HUES64 (cell line): ENCODE measurements around the gene IPMK.

Source experiments
- H3K27ac ChIP-seq: 2 replicates; pipeline ENCODE4 v1.7.0; 2013; ENCODE audit warnings: low read depth, low read length, inconsistent platforms
- H3K27me3 ChIP-seq: 2 replicates; pipeline ENCODE4 v1.6.1; 2013; ENCODE audit warnings: mild to moderate bottlenecking, low read length; ENCODE audit not compliant: insufficient read depth
- H3K36me3 ChIP-seq: 2 replicates; pipeline ENCODE4 v1.6.1; 2013; ENCODE audit warnings: mild to moderate bottlenecking, low read length; ENCODE audit not compliant: insufficient read depth
- H3K4me1 ChIP-seq: 2 replicates; pipeline ENCODE4 v1.6.1; 2013; ENCODE audit warnings: mild to moderate bottlenecking, low read length, moderate library complexity; ENCODE audit not compliant: insufficient read depth
- H3K4me3 ChIP-seq: 2 replicates; pipeline ENCODE4 v1.5.1; 2013; ENCODE audit warnings: mild to moderate bottlenecking, low read length, moderate library complexity
- H3K9ac ChIP-seq: 2 replicates; pipeline ENCODE4 v1.6.1; 2013; ENCODE audit warnings: mild to moderate bottlenecking, low read depth, low read length
- H3K9me3 ChIP-seq: 2 replicates; pipeline ENCODE4 v1.6.1; 2013; ENCODE audit warnings: low read depth, low read length; ENCODE audit not compliant: insufficient read depth
- WGBS: fragments of 150-250, 120-280 bp; methylation state at CpG from one replicate; pipeline ENCODE4 v1.1.7; 2013; ENCODE audit warnings: missing lambda C conversion rate; 5-methylcytosine and 5-hydroxymethylcytosine counted together

The IPMK gene

GRCh38 chr10:58153751-58154150 is 113.9 kb downstream of the IPMK start:
- Histone ChIP-seq H3K4me3 (no peak overlapping the region), H3K27me3 (no peaks in the 10 kb centered on the region), H3K27ac (no peak overlapping the region), H3K4me1 (peaks cover 9% of the 10 kb centered on the region), H3K9me3 (no peaks in the 10 kb centered on the region), H3K9ac (no peak overlapping the region), H3K36me3 (no peaks in the 10 kb centered on the region)
- 100% methylated on average over 1 of the region's 1 CpG for WGBS

- H3K9ac ChIP-seq, result no peak overlapping the region
- H3K36me3 ChIP-seq, result no peaks in the 10 kb centered on the region
- no peak overlapping the region for H3K27ac ChIP-seq
- no peaks in the 10 kb centered on the region for H3K9me3 ChIP-seq
- peaks cover 9% of the 10 kb centered on the region for H3K4me1 ChIP-seq
- 40% methylated on average over 8 of the region's 8 CpGs for WGBS
- H3K4me3 ChIP-seq, result no peak overlapping the region
- no peaks in the 10 kb centered on the region for H3K27me3 ChIP-seq
Measured at GRCh38 chr10:58152673-58153263, 114.9 kb downstream of the IPMK start.

GRCh38 chr10:58150290-58150689 is 117.4 kb downstream of the IPMK start:
- H3K27ac ChIP-seq, result no peak overlapping the region
- H3K9me3 ChIP-seq, result no peaks in the 10 kb centered on the region
- no peak overlapping the region for H3K9ac ChIP-seq
- H3K27me3 ChIP-seq, result no peaks in the 10 kb centered on the region
- no peak overlapping the region for H3K4me3 ChIP-seq
- no CpG with 5 or more reads among the region's 1 CpG for WGBS
- peaks cover 9% of the 10 kb centered on the region for H3K4me1 ChIP-seq
- H3K36me3 ChIP-seq, result no peaks in the 10 kb centered on the region

- no peaks in the 10 kb centered on the region for H3K4me1 ChIP-seq
- H3K27me3 ChIP-seq, result no peaks in the 10 kb centered on the region
- H3K9ac ChIP-seq, result no peak overlapping the region
- no peak overlapping the region for H3K27ac ChIP-seq
- H3K9me3 ChIP-seq, result peaks cover 11% of the 10 kb centered on the region; the same call in 1 of the 2 replicates
- no peaks in the 10 kb centered on the region for H3K36me3 ChIP-seq
- H3K4me3 ChIP-seq, result no peak overlapping the region
Measured at GRCh38 chr10:58143944-58144343, 123.8 kb downstream of the IPMK start.
